ENCODE results near the gene GRK5.

DNA sequence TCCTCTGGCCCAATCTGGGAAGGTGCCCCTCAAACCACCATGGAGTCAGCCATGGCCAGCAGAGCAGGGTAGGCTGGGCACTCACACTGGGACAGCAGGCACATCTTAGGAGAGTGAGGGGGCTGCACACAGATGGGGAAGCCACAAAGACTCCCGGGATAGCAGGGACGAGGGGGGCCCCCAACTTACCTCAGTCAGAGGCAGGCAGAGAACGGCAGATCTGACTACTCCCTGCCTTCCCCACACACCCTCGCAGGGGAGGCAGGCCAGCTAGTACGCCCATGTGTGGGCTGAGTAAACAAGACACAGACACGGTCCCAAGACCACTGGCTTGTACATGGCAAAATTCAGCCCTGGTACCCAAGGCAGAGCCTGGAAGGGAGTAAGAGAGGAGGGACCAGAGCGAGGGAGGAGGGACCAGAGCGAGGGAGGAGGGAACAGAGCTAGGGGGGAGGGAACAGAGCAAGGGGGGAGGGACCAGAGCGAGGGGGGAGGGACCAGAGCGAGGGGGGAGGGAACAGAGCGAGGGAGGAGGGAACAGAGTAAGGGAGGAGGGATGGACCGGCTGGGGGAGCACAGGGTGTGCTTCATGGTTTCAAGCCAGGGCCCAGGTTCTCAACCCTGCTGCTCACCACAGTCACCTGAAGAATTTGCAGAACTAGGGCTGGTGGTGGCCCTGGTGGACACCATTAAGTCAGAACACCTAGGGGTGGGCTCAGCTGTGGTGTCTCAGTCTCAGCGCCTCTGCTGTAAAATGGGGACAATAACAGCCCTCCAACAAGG is 261.4 kb downstream of the GRK5 start:
- TF ChIP-seq, protein P1, sequence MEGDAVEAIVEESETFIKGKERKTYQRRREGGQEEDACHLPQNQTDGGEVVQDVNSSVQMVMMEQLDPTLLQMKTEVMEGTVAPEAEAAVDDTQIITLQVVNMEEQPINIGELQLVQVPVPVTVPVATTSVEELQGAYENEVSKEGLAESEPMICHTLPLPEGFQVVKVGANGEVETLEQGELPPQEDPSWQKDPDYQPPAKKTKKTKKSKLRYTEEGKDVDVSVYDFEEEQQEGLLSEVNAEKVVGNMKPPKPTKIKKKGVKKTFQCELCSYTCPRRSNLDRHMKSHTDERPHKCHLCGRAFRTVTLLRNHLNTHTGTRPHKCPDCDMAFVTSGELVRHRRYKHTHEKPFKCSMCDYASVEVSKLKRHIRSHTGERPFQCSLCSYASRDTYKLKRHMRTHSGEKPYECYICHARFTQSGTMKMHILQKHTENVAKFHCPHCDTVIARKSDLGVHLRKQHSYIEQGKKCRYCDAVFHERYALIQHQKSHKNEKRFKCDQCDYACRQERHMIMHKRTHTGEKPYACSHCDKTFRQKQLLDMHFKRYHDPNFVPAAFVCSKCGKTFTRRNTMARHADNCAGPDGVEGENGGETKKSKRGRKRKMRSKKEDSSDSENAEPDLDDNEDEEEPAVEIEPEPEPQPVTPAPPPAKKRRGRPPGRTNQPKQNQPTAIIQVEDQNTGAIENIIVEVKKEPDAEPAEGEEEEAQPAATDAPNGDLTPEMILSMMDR (IDR thresholded peaks at IDR 0.05): no peak
- TF ChIP-seq POLR2A (IDR thresholded peaks at IDR 0.05) (no peak), EP300 (IDR thresholded peaks at IDR 0.05) (no peak)
